Inflammatory macrophage treated with lipopolysaccharide for 4 hours (primary cell): ENCODE results near the gene SLC13A5.
A peak's percentile ranks its signal among the peaks of the same experiment; 100 is the strongest.
"Not testable (repeated sequence)": the region's sequence is repeated elsewhere in the genome, so short reads cannot be mapped to it uniquely, and the experiment has no call there.

Experiments
- DNase-seq: peaks from one replicate; pipeline ENCODE4 v3.0.0-alpha.2; 2020

The SLC13A5 gene

GRCh38 chr17:6683081-6683684 lies 30.0 kb downstream of the SLC13A5 start:
- no peak for DNase-seq

GRCh38 chr17:6682339-6682738 lies 30.8 kb downstream of the SLC13A5 start:
- DNase-seq: no peak

- no peak for DNase-seq
Observed at GRCh38 chr17:6681671-6682070, 31.5 kb downstream of the SLC13A5 start.

DNA sequence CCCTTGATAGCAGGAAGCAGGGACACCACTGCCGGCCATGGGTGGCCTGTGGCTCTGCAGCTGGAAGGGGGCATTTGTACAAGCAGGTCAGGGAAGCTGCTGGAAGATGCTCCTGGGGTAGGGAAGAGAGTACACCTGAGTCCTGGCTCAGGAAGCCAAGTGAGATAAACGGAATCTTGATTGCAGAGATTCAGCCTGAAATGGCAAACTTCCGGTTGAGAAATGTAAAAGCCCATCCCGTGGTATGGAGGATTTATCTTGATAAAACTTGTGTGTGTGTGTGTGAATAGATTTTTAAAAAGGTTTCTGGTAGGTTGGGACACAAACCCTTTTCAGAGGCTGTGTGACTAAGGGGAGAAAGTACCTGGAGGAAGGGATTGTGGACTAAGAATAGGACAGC lies 32.0 kb downstream of the SLC13A5 start:
- no peak for DNase-seq

DNA sequence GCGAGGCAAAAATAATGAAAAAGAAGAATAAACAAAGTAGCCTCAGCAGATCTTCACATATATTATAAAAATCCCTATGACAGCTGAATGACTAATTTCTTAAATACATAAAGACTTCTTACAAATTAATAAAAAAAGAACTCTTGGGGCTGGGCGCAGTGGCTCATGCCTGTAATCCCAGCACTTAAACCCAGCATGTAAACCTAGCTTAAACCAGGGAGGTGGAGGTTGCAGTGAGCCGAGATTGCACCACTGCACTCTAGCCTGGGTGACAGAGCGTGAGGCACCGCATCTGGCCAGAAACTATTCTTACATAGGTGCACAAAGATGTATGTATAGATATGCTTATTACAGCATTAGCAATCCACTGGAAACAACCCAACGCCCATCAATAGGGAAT lies 33.9 kb downstream of the SLC13A5 start:
- no peak for DNase-seq

GRCh38 chr17:6677946-6678345 lies 35.2 kb downstream of the SLC13A5 start:
- DNase-seq: no peak

DNA sequence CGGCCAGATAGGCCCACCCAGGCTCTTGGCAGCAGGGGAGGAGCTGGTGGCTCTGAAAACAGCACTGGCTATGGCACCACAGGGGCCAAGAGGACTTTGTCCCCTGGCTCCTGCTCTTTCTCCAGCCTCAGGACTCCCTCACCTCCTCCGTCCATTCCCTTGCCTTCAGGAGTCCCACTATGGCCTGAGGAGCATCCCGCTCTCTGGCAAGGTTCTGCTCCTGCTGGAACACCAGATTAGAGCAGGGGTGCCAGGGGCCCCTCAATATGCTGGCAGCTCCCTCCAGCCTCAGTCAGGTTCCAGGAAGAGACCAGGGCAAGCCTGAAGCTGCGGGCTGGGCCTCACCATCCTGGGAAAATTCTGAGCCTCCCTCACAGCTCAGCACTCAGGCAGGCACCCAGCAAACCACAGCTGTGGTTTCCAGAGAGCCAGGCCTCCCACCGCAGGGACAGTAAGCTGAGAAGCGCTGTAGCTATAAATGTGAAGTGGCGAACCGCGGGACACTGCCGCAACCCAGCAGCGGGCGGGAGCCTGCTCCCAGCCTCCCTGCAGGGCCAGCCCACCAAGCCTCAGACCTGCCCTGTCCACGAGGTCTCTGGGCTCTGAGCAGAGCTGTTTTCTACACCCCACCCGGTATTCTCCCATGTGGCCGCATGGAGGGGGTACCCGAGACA lies 35.9 kb downstream of the SLC13A5 start:
- no peak for DNase-seq

DNA sequence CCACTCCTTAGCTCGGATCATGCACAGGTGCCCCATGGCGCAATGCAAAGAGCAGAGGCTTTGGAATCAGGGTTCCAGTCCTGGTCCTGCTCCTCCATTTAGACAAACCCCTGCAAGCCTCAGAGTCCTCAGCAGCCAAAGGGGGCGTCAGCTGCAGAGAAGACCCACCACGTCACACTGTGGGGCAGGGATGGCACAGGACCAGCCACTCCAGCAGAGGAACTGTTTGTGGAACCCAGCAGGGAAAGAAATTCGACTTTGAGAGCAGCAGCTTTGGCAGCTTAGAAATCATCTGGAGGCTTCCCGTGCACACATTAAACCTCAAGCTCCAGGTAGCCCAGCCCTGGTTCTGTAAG lies 36.4 kb downstream of the SLC13A5 start:
- DNase-seq: no peak

DNA sequence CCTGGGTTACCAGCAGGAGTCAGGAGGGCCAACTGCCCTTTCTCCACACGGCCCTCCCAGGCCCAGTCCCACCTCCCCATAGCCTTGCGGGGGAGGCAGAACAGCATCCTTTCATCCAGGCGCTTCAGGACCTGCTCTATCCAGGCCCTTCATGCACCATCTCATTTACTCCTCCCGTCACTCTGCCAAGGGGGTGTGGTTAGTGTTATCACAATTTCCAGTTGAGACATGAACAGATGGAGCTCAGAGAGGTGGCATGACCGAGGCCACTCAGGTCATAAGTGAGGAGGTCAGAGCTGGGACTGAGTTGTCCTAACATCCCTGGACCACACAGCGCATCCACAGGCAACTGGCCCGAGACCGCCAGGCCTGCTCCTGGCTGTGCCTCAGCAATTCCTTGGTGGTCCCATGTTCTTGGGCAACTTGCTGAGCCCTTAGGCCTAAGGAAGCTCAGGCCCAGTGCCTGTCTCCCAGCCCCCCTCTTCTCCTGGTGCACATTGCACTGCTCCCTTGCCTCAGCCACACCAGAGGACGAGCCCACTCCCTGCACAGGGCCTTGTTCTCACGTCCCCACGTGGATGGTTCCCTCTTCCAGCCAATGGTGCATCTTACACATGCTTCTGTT lies 37.9 kb downstream of the SLC13A5 start:
- DNase-seq: no peak

DNA sequence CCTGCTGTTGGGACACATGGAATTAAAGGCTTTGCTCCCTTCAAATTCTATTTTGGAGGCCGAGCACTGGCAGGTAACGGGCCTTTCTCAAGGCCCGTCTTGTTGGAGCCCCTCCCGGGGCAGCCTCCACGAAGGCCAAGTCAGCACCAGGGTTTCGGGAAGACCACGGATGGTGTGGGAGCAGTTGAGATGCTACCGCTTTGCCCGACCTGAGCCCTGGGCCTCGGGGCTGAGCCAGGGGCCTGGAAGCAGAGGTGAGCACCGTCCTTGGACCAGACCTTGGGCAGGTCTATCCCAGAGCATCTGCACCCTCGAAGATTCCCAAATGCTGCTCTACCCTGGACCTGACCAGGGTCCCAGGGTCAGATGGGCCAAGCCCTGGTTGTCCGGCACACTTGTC lies 38.6 kb downstream of the SLC13A5 start:
- DNase-seq: no peak

DNA sequence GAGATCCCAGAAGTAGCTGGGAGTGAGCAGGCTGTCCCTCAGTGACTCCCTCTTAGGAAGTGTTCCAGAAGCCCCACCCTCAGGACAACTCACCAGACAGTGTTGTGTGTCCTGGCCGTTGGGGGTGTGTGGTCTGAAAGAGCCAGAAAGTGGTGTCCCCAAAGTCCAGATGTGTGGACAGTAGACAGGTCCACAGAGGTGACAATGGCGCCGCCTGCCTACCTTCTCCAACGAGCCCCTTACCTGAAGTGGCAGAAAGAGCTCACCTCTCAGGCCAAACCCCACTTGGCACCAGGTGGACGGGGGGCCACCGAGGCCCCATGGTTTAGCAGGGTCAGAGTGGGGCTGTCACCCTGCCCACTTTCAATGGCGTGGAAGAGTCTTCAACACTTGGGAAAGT lies 41.7 kb downstream of the SLC13A5 start:
- DNase-seq: no peak

DNA sequence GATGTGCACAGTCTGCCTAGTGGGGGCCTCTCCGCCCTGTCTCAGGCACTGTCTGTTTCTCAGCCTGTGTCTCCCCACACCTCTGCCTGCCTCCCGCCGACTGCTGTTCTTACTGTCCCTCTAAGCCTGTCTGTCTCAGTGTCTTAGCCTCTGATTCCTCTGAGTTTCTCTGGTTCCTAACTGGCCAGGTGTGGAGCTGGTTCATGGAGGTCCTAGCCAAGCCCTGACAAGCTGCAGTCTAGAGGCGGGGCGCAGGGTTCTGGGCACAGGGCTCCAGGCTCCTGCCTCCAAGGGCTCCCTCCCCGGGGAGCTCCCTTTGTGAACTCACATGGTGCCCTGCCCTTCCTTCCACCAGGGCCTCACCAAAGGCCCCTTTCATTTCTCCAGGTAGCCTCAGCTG lies 42.2 kb downstream of the SLC13A5 start:
- no peak for DNase-seq

GRCh38 chr17:6670571-6670970 lies 42.6 kb downstream of the SLC13A5 start:
- DNase-seq: no peak

DNA sequence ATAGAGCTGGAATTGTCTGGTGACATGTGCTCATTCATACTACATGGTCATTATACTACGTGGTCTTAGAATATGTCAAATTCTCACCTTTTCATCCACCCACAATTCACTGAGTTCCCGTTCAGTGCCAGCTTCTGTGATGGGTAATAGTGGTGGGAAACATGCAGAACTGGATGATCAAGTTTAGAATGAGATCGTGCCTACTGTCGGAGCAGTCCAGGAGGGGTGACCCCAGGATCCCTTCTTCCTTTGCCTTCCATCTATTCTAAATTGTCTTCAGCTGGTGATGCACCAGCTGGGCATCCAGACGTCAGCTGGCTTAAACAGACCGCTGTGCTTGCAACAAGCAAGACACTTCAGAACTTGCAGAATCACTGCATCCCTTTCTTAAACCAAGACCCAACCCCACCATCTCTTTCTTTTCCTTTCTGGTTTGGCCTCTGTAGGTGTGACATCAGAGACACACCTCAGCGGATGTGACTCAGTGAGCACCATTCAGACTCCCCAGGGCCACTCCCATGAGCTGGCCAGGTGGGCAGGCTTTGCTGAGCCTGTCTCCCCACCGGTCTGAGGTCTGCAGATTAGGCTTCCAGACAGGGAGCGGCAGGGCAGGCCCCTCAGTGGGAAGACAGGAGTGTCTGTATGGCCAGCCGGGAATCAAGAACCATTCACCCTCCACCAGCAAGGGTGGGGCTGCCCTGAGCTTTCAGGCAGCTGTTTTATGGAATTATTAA lies 43.5 kb downstream of the SLC13A5 start:
- DNase-seq: no peak

DNA sequence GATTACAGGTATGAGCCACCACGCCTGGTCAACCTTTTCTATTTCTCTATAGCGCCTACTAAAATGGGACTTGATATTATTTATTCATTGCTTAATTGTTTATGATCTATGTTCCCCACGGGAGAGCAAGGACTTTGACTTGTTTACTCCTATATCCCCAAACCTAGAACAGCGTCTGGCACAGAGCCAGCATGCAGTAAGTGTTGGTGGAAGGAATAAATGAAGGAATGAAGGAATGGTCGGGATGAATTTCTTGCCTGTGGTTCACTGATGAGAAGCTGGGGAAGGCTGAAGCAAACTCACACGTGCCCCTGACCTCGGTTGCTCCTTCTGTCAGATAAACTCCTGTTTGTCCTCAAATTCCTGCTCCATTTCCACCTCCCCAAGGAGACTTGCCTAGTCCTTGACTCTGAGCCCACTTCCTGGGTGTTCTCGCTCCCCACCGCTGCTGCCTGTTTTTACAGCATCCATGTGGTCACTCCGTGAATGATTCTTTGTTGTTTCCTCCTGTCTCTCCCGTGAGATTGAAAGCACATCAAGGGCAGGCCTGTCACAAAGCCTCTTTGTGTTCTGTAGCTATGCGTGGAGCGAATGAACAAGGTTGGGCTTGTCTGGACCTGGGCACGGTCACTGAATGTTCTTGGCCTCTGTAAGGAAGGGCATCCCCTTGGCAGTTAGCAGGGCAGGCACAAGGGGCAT lies 44.3 kb downstream of the SLC13A5 start:
- no peak for DNase-seq

GRCh38 chr17:6668219-6668618 lies 45.0 kb downstream of the SLC13A5 start:
- no peak for DNase-seq

GRCh38 chr17:6667516-6667915 lies 45.7 kb downstream of the SLC13A5 start:
- no peak for DNase-seq

- DNase-seq: no peak
Observed at GRCh38 chr17:6666557-6666956, 46.6 kb downstream of the SLC13A5 start.

GRCh38 chr17:6666077-6666521 lies 47.1 kb downstream of the SLC13A5 start:
- peak; percentile 72 for DNase-seq

- DNase-seq: not testable (repeated sequence)
Observed at GRCh38 chr17:6663200-6663599, 50.0 kb downstream of the SLC13A5 start.

DNA sequence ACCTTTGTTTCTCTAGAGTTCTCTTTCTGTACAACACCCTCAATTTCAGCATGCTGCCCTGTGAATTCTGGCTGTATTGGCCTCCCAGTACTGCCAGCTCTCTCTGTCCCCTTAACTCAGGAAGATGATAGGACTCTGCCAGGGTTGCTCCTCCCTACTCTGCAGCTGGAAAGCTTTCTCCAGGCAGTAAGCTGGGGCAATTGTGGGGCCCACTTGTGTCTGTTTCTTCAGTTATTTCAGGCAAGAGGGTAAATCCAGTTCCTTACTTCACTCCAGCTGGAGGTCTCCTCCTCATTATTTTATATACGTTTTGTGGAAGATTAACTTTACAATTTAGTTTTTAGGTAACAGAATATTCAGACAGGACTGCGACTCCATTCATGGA lies 51.7 kb downstream of the SLC13A5 start:
- no peak for DNase-seq

GRCh38 chr17:6660805-6661463 lies 52.2 kb downstream of the SLC13A5 start:
- peak; percentile 82 for DNase-seq

DNA sequence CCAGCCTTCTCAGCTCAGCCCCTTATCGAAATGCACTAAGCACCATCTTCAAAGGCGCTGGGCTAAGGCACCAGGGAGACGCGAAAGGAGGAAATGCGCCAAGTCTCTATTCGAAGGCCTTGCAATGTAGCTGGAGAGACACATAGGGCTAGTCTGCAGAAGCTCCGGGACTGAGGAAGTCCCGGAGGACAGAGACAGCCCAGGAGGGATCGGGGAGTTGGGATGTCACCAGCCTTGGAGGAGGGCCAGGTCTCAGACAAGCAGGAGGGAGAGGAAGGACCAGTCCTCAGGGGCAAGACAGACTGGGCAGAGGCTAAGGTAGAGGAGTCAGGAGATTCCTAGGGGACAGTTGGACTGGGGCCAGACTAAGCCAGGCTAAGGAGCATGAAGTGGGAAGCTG lies 53.1 kb downstream of the SLC13A5 start:
- no peak for DNase-seq
